ENCODE measurements around the gene KIF4A.

The KIF4A gene

GRCh38 chrX:70444326-70444945 is 154.5 kb downstream of the KIF4A start, which contains the start of gene DLG3:
Gene DLG3, plus strand, starts transcription at chrX:70444835. Its CDS starts 367 bp downstream, at chrX:70445202.
- peak; percentile 29 for DNase-seq (ENCODE audit: low read depth)

- DNase-seq (ENCODE audit: low read depth): no peak
Observed at GRCh38 chrX:70444946-70445656, 155.2 kb downstream of the KIF4A start.

DNA sequence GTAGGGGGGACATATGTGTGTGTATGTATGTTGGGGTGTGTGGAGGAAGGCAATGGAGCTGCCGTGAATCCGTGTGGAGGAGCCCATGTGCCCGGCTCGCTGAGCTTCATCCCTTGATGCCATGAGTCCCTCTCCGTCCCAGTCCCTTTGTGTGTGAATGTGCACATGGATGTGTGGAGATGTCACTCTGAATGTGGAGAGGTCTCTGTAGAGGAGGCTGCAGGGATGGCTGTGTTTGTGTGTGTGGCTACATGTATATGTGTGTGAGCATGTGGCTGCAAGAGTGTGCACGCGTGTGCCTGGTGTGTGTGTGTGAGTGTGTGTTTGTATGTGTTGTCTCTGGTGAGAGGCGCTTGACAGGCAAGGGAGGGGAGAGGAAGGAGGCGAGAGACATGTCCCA is 156.0 kb downstream of the KIF4A start:
- no peak for DNase-seq (ENCODE audit: low read depth)

GRCh38 chrX:70446380-70447350 is 156.8 kb downstream of the KIF4A start:
- DNase-seq (ENCODE audit: low read depth): no peak

- DNase-seq (ENCODE audit: low read depth): no peak
Observed at GRCh38 chrX:70449457-70449966, 159.6 kb downstream of the KIF4A start.

- no peak for DNase-seq (ENCODE audit: low read depth)
Observed at GRCh38 chrX:70452143-70452733, 162.3 kb downstream of the KIF4A start.

GRCh38 chrX:70453024-70453618 is 163.2 kb downstream of the KIF4A start:
- DNase-seq (ENCODE audit: low read depth): no peak

DNA sequence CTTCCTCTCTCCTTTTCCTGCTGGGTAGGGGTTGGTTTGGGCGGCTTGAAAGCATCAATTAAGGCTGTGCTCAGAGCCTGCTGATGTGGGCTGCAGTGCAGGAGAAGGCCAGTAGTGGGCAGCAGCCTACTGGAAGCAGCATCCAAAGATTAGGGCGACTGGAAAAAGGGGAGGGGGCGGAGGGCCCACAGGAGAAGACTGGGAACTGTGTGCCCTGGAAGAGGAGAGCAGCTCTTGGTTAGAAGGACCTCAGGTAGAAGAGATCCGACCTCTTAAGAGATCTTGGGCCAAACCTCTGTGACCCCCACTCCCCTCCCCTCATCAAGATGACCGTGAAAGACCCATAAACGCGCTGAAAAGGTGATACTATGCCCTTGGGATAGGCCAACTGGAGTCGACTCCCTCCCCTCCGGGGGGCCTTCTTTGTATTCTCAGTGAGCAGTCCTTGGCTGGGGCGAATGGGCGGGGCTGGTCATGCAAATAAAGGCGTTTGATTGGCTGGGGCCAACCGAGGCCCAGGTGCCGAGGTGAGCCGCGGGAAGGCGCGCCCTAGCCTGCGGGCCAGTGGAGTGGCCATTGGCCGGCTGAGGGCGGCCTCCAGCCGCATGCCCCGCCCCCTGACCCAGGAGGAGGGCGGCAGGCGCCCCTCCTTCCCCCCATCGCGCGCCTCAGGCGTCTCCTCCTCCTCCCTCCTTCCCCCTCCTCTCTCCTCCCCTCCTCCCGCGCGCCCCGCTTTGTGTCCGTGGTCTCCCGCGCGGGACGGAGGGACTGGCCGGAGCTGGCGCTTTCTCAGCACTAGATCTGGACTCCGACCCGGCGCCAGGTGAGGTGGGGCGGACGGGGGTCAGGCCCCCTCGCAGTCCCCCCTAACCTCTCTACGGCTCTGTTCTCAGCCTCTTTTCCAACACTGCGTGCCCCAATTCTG is 164.8 kb downstream of the KIF4A start:
- DNase-seq (ENCODE audit: low read depth): peak; percentile 39

DNA sequence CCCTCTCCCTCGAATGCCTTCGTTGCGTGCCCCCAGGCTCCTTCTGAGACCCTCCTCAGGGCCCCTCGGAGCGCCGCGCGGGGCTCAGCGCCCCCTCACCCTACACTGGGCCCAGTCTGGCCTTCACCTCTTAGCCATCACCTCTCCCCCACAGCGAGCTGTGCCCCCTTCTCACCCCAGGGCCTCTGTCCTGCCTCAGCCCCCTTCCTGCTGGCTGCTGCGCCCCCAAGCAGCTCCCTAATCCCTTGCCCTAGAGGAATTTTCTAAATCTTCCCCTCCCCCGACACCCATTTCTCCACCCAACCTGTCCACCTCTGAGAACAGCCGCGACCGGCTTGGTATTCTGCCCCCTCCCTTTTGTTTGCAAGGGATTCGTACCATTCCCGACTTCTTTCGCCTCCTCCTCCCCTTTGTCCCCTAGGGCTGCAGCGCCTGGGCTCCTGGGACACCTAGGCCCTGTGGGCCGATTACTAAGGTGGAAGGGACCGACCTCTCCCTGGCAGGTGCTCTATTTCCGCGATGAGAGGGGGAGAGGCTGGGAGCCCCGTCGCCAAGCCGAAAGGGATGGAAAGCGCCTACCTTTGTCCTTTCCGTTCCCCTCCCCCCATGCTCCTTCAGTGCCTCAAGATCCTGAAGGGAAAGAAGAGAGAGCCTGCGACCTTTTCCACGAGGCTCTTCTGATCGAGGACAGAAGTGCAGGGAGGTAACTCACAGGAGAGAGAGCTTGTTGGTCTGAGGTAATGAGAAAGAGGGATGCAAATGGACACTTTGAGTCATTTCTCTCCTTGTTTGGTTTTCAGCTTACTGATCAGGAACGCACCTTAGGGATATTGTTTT is 165.7 kb downstream of the KIF4A start:
- no peak for DNase-seq (ENCODE audit: low read depth)

GRCh38 chrX:70456256-70456655 is 166.4 kb downstream of the KIF4A start:
- DNase-seq (ENCODE audit: low read depth): no peak

- no peak for DNase-seq (ENCODE audit: low read depth)
Observed at GRCh38 chrX:70461026-70461425, 171.1 kb downstream of the KIF4A start.

GRCh38 chrX:70464051-70464450 is 174.1 kb downstream of the KIF4A start:
- DNase-seq (ENCODE audit: low read depth): no peak

DNA sequence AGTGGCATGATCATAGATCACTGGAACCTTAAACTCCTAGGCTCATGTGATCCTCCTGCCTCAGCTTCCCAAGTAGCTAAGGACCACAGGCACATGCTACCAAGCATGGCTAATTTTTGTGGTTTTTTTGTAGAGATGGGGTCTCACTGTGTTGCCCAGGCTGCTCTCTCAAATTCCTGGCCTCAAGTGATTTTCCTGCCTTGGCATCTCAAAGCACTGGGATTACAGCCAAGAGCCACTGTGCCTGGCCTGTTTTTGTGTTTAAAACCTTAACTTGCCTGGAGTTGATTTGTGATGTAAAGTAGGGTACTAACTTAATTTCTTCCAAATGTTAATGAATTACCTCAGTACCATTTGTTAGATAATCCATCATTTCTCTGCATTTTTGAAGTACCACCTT is 177.1 kb downstream of the KIF4A start:
- no peak for DNase-seq (ENCODE audit: low read depth)

DNA sequence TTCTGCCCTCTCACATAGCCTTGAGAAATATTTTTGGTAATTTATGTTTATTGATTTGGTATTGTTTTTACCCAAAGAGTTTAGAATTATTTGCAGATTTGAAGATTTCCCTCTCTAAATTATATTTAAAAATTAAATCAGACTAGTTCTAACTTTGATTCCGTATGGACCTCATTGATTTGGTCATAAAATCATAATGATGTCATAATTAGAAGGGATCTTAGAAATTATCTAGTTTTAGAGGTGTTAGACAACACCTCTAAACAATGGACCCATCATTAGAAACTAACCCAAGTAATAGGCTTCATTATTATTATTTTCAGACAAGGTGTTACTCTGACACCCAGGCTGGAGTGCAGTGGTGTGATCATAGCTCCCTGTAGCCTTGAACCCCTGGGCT is 178.8 kb downstream of the KIF4A start:
- no peak for DNase-seq (ENCODE audit: low read depth)

All from iris pigment epithelial cell (primary cell).